Measurements from ENCODE around the gene NOM1.
"Not testable (repeated sequence)": the region's sequence is repeated elsewhere in the genome, so short reads cannot be mapped to it uniquely, and the experiment has no call there.

Gene NOM1

GRCh38 chr7:156949541-156950380 lies at the start of gene NOM1:
NOM1 (plus strand) TSS chr7:156949712; CDS start chr7:156949738, 26 bp downstream.
- peaks cover 7% of the 10 kb centered on the region for H3K27me3 Mint-ChIP-seq
- H3K27ac Mint-ChIP-seq = peak within 1 kb of the TSS; percentile 79
- ATAC-seq = peak; percentile 96
- peaks cover 22% of the 10 kb centered on the region for H3K36me3 Mint-ChIP-seq
- H3K4me3 Mint-ChIP-seq = peak within 1 kb of the TSS; percentile 83
- H3K9me3 Mint-ChIP-seq = peaks cover 2% of the 10 kb centered on the region
- H3K4me1 Mint-ChIP-seq = peaks cover 20% of the 10 kb centered on the region

GRCh38 chr7:156900093-156900492 lies 49.4 kb upstream of the NOM1 start:
- H3K9me3 Mint-ChIP-seq, ATAC-seq, H3K36me3 Mint-ChIP-seq, H3K27ac Mint-ChIP-seq, H3K4me3 Mint-ChIP-seq: not testable (repeated sequence)
- H3K27me3 Mint-ChIP-seq = peaks cover 16% of the 10 kb centered on the region
- peaks cover 18% of the 10 kb centered on the region for H3K4me1 Mint-ChIP-seq

GRCh38 chr7:156903232-156903909 lies 46.1 kb upstream of the NOM1 start:
- Mint-ChIP-seq H3K9me3 (no peaks in the 10 kb centered on the region), H3K36me3 (no peaks in the 10 kb centered on the region), H3K27me3 (peaks cover 16% of the 10 kb centered on the region), H3K27ac (no peak overlapping the region), H3K4me3 (no peak overlapping the region), H3K4me1 (no peaks in the 10 kb centered on the region)
- ATAC-seq = no peak

- no peak for ATAC-seq
- Mint-ChIP-seq H3K36me3 (no peaks in the 10 kb centered on the region), H3K4me1 (peaks cover 6% of the 10 kb centered on the region), H3K27ac (no peak overlapping the region), H3K9me3 (no peaks in the 10 kb centered on the region), H3K27me3 (peaks cover 16% of the 10 kb centered on the region), H3K4me3 (no peak overlapping the region)
These were observed 43.3 kb upstream of the NOM1 start for GRCh38 chr7:156906200-156906649.

- H3K27ac Mint-ChIP-seq = no peak overlapping the region
- H3K27me3 Mint-ChIP-seq = peaks cover 9% of the 10 kb centered on the region
- H3K9me3 Mint-ChIP-seq = no peaks in the 10 kb centered on the region
- no peaks in the 10 kb centered on the region for H3K36me3 Mint-ChIP-seq
- no peak for ATAC-seq
- no peak overlapping the region for H3K4me3 Mint-ChIP-seq
- H3K4me1 Mint-ChIP-seq = peaks cover 6% of the 10 kb centered on the region
These were observed 41.9 kb upstream of the NOM1 start for GRCh38 chr7:156907656-156908055.

- H3K9me3 Mint-ChIP-seq, H3K27ac Mint-ChIP-seq, H3K36me3 Mint-ChIP-seq, H3K4me1 Mint-ChIP-seq, H3K27me3 Mint-ChIP-seq, ATAC-seq, H3K4me3 Mint-ChIP-seq: not testable (repeated sequence)
These were observed 39.8 kb upstream of the NOM1 start for GRCh38 chr7:156909574-156910252.

GRCh38 chr7:156918635-156919034 lies 30.9 kb upstream of the NOM1 start:
- peaks cover 75% of the 10 kb centered on the region for H3K27me3 Mint-ChIP-seq
- no peak overlapping the region for H3K4me3 Mint-ChIP-seq
- no peak for ATAC-seq
- H3K36me3 Mint-ChIP-seq = no peaks in the 10 kb centered on the region
- H3K4me1 Mint-ChIP-seq = peaks cover 33% of the 10 kb centered on the region
- H3K9me3 Mint-ChIP-seq = peaks cover 2% of the 10 kb centered on the region
- H3K27ac Mint-ChIP-seq = no peak overlapping the region

- Mint-ChIP-seq H3K4me1 (peaks cover 33% of the 10 kb centered on the region), H3K4me3 (no peak overlapping the region), H3K36me3 (no peaks in the 10 kb centered on the region), H3K27me3 (peaks cover 76% of the 10 kb centered on the region), H3K27ac (no peak overlapping the region), H3K9me3 (no peaks in the 10 kb centered on the region)
- ATAC-seq = no peak
These were observed 30.3 kb upstream of the NOM1 start for GRCh38 chr7:156919132-156919713.

- ATAC-seq = no peak
- Mint-ChIP-seq H3K4me3 (peak overlapping the region; percentile 32), H3K27me3 (peaks cover 75% of the 10 kb centered on the region), H3K36me3 (no peaks in the 10 kb centered on the region), H3K4me1 (peaks cover 33% of the 10 kb centered on the region), H3K9me3 (no peaks in the 10 kb centered on the region), H3K27ac (no peak overlapping the region)
These were observed 29.4 kb upstream of the NOM1 start for GRCh38 chr7:156920076-156920475.

- not testable (repeated sequence) for H3K27ac Mint-ChIP-seq
- H3K27me3 Mint-ChIP-seq = peaks cover 69% of the 10 kb centered on the region
- H3K4me3 Mint-ChIP-seq = peak overlapping the region; percentile 32
These were observed 28.8 kb upstream of the NOM1 start for GRCh38 chr7:156920487-156921373.

GRCh38 chr7:156922304-156922703 lies 27.2 kb upstream of the NOM1 start:
- not testable (repeated sequence) for H3K9me3 Mint-ChIP-seq, H3K36me3 Mint-ChIP-seq, H3K4me3 Mint-ChIP-seq, H3K27ac Mint-ChIP-seq, ATAC-seq
- Mint-ChIP-seq H3K27me3 (peaks cover 60% of the 10 kb centered on the region), H3K4me1 (peaks cover 33% of the 10 kb centered on the region)

More at GRCh38 chr7:156920487-156921373, 28.8 kb upstream of the NOM1 start:
- H3K36me3 Mint-ChIP-seq, H3K9me3 Mint-ChIP-seq, ATAC-seq: not testable (repeated sequence)
- peaks cover 33% of the 10 kb centered on the region for H3K4me1 Mint-ChIP-seq

- Mint-ChIP-seq H3K4me1 (peaks cover 28% of the 10 kb centered on the region), H3K27me3 (peaks cover 47% of the 10 kb centered on the region)
- not testable (repeated sequence) for H3K9me3 Mint-ChIP-seq, H3K4me3 Mint-ChIP-seq, H3K27ac Mint-ChIP-seq, H3K36me3 Mint-ChIP-seq, ATAC-seq
These were observed 23.7 kb upstream of the NOM1 start for GRCh38 chr7:156925821-156926220.

GRCh38 chr7:156927571-156928405 lies 21.7 kb upstream of the NOM1 start:
- ATAC-seq = no peak
- Mint-ChIP-seq H3K27ac (no peak overlapping the region), H3K4me3 (no peak overlapping the region), H3K4me1 (peaks cover 15% of the 10 kb centered on the region), H3K9me3 (no peaks in the 10 kb centered on the region), H3K27me3 (peaks cover 29% of the 10 kb centered on the region), H3K36me3 (no peaks in the 10 kb centered on the region)

- no peak for ATAC-seq
- Mint-ChIP-seq H3K36me3 (no peaks in the 10 kb centered on the region), H3K4me3 (no peak overlapping the region), H3K27me3 (peaks cover 23% of the 10 kb centered on the region), H3K27ac (no peak overlapping the region), H3K4me1 (peaks cover 11% of the 10 kb centered on the region), H3K9me3 (no peaks in the 10 kb centered on the region)
These were observed 21.1 kb upstream of the NOM1 start for GRCh38 chr7:156928406-156928747.

All from stimulated activated memory B cell treated with anti-CD40 and anti-IgM and Interleukin-4, amounts not matched to agents 10 μg/mL and 1 μg/mL and 100 μg/mL, for 72 hours (primary cell).